Measurements from ENCODE around the gene SEMA4D. TPM values are rescaled to one million over a fixed set of nuclear protein-coding genes. Genes with fewer than 3 reads are reported as not detected.

The SEMA4D gene
- total RNA-seq, 2 donors from 2014 or later = 169 to 237 TPM

DNA sequence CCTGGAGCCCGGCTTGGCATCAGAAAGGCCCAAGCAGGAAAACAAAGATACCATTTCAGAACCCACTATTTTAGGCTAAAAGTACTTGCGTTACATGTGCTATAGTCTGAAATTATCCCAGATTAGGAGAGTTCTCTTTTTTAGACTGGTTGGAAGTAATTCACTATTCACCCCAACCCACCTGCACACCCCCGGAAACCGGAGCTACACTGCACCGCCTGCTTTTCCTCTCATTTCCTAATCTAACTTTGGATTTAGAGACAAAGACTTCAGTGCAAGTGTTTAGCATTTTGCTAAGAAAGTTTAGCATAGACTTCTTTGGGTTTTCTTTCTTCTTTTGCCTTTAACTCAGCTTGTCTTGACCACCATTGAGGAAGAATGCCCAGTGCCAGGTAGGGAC, 100.4 kb downstream of the SEMA4D start:
- Mint-ChIP-seq H3K9me3 (no peaks in the 10 kb centered on the region), H3K4me1 (ENCODE audit: low read depth in 2 of 2) (peaks cover 27 to 30% of the 10 kb centered on the region in 2 donors), H3K27me3 (no peaks in the 10 kb centered on the region), H3K4me3 (no peak overlapping the region), H3K36me3 (peaks cover 37% of the 10 kb centered on the region), H3K27ac (peak overlapping the region; percentile 35 to 68)
- ATAC-seq = no peak
- no peak for DNase-seq (ENCODE audit: low spot score)

DNA sequence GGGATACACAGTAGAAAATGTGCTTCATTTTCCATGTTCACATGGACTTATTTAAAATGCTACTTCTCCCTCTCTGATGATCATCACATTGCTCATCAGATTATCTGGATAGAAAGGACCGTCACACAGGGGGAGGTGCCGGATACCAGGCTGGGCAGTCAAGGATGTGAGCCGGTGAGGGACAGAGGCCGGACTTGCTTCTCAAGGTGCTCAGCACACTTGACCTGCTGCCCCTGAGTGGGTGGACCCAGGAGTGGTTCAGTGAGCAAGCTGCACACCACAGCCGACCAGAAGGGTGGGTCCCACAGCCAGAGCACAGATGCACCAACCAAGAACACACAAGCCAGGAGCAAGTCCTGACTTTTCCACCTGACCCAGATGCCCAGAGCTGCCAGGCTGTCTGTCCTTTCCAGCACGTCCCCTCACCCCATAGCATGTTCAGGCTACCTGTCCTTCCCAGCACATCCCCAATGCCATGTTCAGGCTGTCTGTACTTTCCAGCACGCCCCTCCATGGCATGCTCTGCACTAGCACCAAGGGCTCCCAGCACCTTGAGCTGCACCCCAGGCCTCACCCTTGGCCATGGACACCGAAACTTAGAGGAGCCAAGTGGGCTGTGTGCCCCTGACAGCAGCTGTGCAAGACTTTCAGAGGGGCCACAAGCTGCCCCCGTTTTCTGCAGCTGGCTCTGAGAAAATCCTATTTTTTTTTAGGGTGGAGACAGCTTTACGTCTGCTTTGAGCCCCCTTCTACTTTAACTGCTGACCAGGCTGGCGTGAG, 101.8 kb downstream of the SEMA4D start:
- Mint-ChIP-seq H3K4me1 (ENCODE audit: low read depth in 2 of 2) (peaks cover 21 to 23% of the 10 kb centered on the region in 2 donors), H3K27ac (peak overlapping the region in 1 of 2 donors; percentile 68), H3K9me3 (no peaks in the 10 kb centered on the region), H3K4me3 (no peak overlapping the region), H3K36me3 (peaks cover 27% of the 10 kb centered on the region), H3K27me3 (no peaks in the 10 kb centered on the region)
- no peak for DNase-seq (ENCODE audit: low spot score)
- ATAC-seq = no peak

DNA sequence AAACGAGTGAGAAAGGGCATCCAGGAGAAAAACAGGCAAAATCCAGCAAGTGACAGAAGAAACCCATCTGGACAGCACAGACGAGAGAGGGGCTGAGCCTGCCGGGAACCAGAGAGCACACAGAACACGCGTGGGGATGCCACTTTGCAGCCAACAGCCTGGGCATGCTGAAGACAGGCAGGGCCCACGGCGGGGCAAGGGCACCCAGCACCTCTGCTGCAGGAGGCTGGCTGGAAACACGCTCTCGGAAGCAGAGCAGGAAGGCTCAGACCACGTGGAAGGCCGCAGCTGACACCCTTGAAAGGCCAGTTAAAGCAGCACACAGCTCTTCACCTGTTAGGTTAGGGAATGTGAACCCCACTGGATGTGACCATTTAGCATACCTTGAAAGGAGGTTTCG, 103.5 kb downstream of the SEMA4D start:
- ATAC-seq = no peak
- Mint-ChIP-seq H3K9me3 (no peaks in the 10 kb centered on the region), H3K4me1 (ENCODE audit: low read depth in 2 of 2) (peaks cover 15 to 27% of the 10 kb centered on the region in 2 donors), H3K4me3 (no peak overlapping the region), H3K27ac (peak overlapping the region; percentile 48 to 86), H3K36me3 (peaks cover 18% of the 10 kb centered on the region), H3K27me3 (no peaks in the 10 kb centered on the region)
- DNase-seq (ENCODE audit: low spot score) = no peak

DNA sequence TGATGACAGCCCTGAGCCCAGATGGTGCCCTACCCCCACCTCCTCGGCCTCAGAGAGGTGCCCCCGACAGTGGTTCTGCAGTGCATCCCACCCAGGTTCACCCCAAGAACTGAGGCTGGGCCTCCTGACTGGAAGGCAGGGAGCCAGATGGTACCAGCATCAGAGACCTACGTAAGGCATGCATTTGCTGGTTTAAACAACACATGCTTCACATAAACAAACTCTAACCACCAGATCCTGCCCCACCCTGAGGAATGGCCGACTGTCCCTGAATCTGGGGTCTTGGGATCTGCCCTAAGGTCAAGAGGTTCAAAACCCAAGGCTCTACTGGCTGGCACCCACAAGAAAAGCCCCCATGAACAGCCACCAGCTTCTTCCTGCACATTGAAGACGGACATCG, 106.3 kb downstream of the SEMA4D start:
- no peaks in the 10 kb centered on the region for H3K9me3 Mint-ChIP-seq
- no peak for ATAC-seq
- H3K27ac Mint-ChIP-seq = peak overlapping the region; percentile 86 to 96
- no peak for DNase-seq (ENCODE audit: low spot score)
- peaks cover 13% of the 10 kb centered on the region for H3K36me3 Mint-ChIP-seq
- no peak overlapping the region for H3K4me3 Mint-ChIP-seq
- no peaks in the 10 kb centered on the region for H3K27me3 Mint-ChIP-seq
- H3K4me1 Mint-ChIP-seq (ENCODE audit: low read depth in 2 of 2) = peaks cover 32 to 41% of the 10 kb centered on the region in 2 donors

DNA sequence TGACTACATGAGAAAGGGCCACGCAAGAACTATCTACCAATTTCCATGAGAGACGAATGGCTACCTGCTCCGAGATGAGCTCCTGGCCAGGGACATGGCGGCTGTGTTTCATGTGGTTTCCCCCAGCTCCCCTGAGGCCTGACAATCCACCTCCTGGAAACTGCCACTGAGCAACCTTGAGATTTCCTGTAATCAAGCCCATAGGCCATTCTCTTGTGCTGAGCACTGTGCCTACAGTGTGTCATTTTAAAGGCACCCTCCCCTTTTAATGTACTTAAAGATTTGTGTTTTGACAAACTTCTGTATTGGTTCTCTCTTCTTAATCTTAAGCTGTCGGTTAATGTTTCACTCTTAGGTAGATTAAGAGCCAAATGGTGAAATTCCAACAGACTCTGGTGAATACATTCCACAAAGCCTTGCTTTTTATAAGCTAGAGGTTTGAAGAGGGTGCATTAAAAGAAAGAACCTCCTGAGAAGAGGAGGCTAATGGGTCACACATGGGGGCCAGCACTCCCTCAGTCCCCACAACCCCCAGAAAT, 107.3 kb downstream of the SEMA4D start:
- Mint-ChIP-seq H3K9me3 (no peaks in the 10 kb centered on the region), H3K4me1 (ENCODE audit: low read depth in 2 of 2) (peaks cover 40 to 41% of the 10 kb centered on the region in 2 donors), H3K27me3 (no peaks in the 10 kb centered on the region), H3K4me3 (no peak overlapping the region), H3K36me3 (peaks cover 20% of the 10 kb centered on the region), H3K27ac (peak overlapping the region; percentile 86 to 96)
- DNase-seq (ENCODE audit: low spot score) = no peak
- no peak for ATAC-seq

DNA sequence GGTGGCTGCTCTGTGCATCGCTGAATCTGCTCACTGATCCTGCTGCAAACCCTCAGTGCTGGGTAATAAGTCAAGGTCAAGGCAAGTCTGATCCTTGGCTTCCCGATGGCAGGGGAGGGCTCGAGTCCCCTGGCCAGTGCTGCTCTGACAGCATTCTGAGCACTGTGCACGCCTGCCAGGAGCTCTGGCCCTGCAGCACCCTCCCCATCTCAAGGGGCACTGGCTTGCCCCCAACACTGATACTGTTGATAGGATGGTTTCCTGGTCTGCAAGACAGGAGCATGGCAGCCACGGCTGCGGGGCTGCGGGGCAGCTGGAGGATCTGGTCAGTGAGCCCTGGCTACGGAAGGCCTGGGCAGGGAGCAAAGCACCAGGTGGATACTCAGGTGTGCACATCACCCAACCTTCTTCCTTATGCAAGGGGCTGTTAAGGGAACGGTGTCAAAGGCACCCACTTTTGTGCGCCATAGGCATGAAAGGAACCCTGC, 107.8 kb downstream of the SEMA4D start:
- ATAC-seq = no peak
- H3K36me3 Mint-ChIP-seq = peaks cover 20% of the 10 kb centered on the region

DNA sequence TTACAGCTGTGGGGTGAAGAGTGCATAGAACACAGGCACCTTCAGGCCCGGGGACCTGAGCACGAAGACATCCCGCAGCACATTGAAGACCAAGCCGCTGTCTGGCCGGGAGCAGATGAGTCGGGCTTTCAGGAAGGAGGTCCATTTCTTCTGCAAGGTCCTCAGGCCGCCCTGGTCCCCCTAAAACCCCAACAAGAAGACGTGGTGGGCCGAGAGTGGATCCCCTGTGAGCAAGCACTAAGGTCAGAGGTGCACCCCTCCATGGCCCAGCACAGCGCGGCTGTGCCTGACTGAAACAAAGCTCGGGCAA, 109.1 kb downstream of the SEMA4D start:
- no peak for ATAC-seq
- no peak for DNase-seq (ENCODE audit: low spot score)
- Mint-ChIP-seq H3K4me1 (ENCODE audit: low read depth in 2 of 2) (peaks cover 42 to 46% of the 10 kb centered on the region in 2 donors), H3K36me3 (peaks cover 13% of the 10 kb centered on the region), H3K4me3 (no peak overlapping the region), H3K9me3 (no peaks in the 10 kb centered on the region), H3K27me3 (no peaks in the 10 kb centered on the region), H3K27ac (peak overlapping the region; percentile 86 to 96)

More for the DNA sequence above, 107.8 kb downstream of the SEMA4D start:
- H3K27me3 Mint-ChIP-seq = no peaks in the 10 kb centered on the region
- H3K4me3 Mint-ChIP-seq = no peak overlapping the region
- DNase-seq (ENCODE audit: low spot score) = no peak
- peak overlapping the region; percentile 86 to 96 for H3K27ac Mint-ChIP-seq
- H3K4me1 Mint-ChIP-seq (ENCODE audit: low read depth in 2 of 2) = peaks cover 41 to 42% of the 10 kb centered on the region in 2 donors
- no peaks in the 10 kb centered on the region for H3K9me3 Mint-ChIP-seq

DNA sequence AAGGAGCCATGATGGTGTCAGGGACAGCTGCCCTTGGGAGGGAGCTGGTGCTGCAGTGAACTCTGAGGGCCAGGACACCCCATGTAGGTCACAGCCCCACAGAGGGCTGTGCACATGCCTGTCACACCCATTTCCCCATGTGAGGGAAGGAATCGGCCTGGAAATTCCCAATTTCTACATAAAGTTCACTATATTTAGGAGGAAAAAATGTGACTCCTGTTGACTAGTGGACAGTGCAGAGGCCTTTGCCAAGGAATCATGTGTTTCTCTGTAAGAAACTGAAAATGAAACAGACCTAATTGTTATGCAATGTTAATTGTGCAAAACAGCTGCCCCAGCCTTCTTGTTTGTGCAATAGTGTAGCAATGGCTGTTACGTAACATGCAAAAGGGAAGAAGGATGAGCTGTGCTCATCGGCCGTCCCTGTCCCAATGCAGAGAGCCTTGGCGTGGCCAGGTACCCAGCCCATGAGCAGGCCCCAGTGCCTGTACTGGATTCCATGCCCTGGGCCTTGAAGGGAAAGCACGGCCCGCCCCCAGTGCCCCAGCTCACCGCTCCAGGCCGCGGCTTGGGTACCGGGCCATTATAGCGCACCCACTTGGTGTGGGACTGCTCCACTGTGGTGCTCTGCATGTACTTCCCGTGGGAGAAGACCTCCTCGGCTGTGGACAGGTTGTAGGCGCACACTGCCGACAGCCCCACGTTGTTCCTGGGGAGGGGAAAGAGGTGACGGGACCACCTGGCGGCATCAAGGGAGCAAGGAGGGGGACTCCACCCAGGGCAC, 109.6 kb downstream of the SEMA4D start:
- DNase-seq (ENCODE audit: low spot score) (peak; percentile 84), ATAC-seq (peak; percentile 83 to 92)
- Mint-ChIP-seq H3K27me3 (no peaks in the 10 kb centered on the region), H3K4me1 (ENCODE audit: low read depth in 2 of 2) (peaks cover 41 to 48% of the 10 kb centered on the region in 2 donors), H3K27ac (peak overlapping the region; percentile 86 to 96), H3K4me3 (peak overlapping the region; percentile 48), H3K36me3 (peaks cover 9% of the 10 kb centered on the region), H3K9me3 (no peaks in the 10 kb centered on the region)

DNA sequence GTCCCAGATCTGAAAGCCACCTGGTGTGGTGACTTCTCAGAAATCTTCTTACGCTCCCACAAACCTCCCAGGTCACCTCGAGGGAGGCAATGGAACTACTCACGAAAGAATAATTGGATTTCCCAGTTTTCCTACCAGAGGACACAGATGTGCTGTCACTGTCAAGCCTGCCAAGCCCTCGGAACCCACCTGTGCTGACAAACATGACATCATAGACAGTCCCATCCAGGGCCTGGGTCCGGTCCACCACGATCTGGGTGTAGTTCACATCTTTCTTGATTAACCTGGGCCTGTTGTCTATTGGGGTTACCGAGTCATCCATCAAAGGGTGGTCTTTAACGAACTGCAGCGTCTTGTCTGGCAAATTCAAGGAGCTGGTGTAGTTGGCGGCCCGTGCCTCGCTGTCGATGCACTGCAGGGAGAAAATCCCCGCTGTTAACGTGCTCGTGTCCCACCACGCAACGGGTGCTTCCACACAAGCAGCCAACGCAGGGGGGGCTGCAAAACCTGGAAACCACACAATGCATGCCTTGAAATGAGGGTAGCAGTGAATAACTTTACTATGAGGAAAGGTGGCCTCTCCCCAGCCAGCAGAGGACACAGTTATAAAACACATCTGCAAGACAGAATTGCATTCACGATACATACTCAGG, 110.6 kb downstream of the SEMA4D start:
- no peaks in the 10 kb centered on the region for H3K27me3 Mint-ChIP-seq
- H3K36me3 Mint-ChIP-seq = peaks cover 11% of the 10 kb centered on the region
- no peak for DNase-seq (ENCODE audit: low spot score)
- peak overlapping the region; percentile 48 for H3K4me3 Mint-ChIP-seq
- ATAC-seq = no peak
- no peaks in the 10 kb centered on the region for H3K9me3 Mint-ChIP-seq
- peak overlapping the region; percentile 86 to 96 for H3K27ac Mint-ChIP-seq
- H3K4me1 Mint-ChIP-seq (ENCODE audit: low read depth in 2 of 2) = peaks cover 45 to 51% of the 10 kb centered on the region in 2 donors

DNA sequence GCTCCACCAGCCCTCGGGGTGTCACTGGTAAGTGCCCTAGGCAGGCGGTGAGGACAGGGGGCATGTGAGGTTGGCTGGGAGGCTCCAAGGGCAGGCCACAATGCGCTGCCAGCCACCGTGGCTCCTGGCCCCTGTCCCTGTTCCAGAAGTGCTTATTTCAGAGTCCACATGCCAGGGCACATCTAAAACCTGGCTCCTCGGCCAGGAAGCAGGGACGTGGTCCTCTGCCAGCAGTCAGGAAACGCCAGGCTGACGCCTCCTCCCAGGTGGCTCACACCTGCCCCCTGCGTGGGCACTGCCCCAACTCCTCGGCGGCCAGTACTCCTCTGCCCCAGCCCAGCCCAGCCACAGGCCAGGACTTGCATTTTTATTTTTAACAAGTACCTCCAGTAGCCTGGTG, 111.1 kb downstream of the SEMA4D start:
- DNase-seq (ENCODE audit: low spot score) = no peak
- no peaks in the 10 kb centered on the region for H3K27me3 Mint-ChIP-seq
- peaks cover 45 to 54% of the 10 kb centered on the region in 2 donors for H3K4me1 Mint-ChIP-seq (ENCODE audit: low read depth in 2 of 2)
- ATAC-seq = no peak
- H3K27ac Mint-ChIP-seq = peak overlapping the region; percentile 58 to 96
- H3K9me3 Mint-ChIP-seq = no peaks in the 10 kb centered on the region
- no peak overlapping the region for H3K4me3 Mint-ChIP-seq
- peaks cover 11% of the 10 kb centered on the region for H3K36me3 Mint-ChIP-seq

DNA sequence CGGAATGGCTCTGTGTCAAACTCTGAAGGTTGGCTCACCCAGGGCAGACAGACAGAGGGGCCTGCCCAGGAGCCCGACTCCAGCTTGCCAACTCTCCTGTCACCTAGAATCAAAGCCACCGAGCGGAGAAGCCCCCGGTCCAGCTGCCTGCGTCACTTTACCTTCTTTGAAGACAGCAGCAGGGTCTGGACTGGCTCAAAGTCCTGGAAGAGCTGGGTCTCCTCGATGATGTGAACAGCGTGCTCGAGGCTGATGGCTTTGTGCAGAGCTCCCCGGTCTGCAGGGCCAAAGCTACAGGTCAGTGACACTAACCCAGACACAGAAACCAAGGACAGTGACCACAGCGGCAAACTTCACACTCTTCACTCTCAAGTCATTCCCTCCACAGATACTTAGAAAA, 111.7 kb downstream of the SEMA4D start:
- Mint-ChIP-seq H3K9me3 (no peaks in the 10 kb centered on the region), H3K27me3 (no peaks in the 10 kb centered on the region), H3K36me3 (peaks cover 11% of the 10 kb centered on the region), H3K4me3 (no peak overlapping the region), H3K27ac (peak overlapping the region; percentile 58 to 96), H3K4me1 (ENCODE audit: low read depth in 2 of 2) (peaks cover 45 to 60% of the 10 kb centered on the region in 2 donors)
- ATAC-seq (no peak), DNase-seq (ENCODE audit: low spot score) (no peak)

DNA sequence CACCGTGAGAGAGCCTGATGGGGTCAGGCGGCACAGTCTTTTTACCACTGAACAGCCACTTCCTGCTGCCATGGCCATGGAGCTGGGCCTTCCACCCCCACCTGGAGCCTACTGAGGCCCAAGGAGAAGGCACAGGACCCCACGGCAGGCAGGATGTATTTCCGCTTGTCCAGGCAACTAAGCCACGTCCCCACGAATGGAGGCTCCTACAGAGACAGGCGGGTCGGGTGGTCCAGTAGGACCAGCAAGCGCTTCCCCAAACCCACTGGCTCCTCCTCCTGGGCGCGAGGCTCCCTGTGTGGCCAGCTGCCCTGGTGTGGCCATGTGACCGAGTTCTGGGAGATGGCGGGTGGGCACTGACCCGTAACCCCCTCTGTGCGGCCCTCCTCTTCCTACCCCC, 113.1 kb downstream of the SEMA4D start:
- no peaks in the 10 kb centered on the region for H3K27me3 Mint-ChIP-seq
- no peaks in the 10 kb centered on the region for H3K9me3 Mint-ChIP-seq
- peak overlapping the region; percentile 41 to 83 for H3K27ac Mint-ChIP-seq
- DNase-seq (ENCODE audit: low spot score) = no peak
- H3K36me3 Mint-ChIP-seq = peaks cover 11% of the 10 kb centered on the region
- ATAC-seq = no peak
- H3K4me3 Mint-ChIP-seq = no peak overlapping the region
- peaks cover 31 to 60% of the 10 kb centered on the region in 2 donors for H3K4me1 Mint-ChIP-seq (ENCODE audit: low read depth in 2 of 2)

DNA sequence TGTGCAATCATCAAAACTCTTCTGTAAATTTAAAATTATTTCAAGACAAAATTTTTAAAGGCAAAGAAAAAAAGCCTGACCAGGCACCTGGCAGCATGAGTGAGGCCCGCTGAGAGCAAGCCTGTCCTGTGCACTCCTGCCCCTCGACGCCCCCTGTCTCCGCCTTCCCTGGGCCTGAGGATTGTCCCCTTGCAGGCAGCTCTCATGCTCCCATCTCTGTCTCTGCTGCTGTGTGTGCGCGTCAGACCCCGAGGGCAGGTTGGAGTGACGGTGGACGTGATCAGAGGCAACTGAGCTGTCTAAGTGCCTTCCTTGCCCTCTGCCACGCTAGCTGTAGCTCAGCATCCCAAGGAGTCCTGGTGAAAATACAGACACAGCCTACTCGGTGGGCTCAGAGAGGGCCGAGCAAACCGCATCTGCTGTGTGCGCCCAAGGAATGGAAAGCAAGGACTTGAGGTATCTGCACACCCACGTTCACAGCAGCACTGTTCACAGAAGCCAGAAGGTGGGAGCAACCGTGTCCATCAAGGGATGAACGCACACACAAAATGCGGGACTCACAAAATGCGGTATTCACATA, 114.1 kb downstream of the SEMA4D start:
- Mint-ChIP-seq H3K27ac (peak overlapping the region; percentile 58 to 83), H3K36me3 (peaks cover 11% of the 10 kb centered on the region), H3K9me3 (no peaks in the 10 kb centered on the region), H3K4me3 (no peak overlapping the region), H3K27me3 (no peaks in the 10 kb centered on the region), H3K4me1 (ENCODE audit: low read depth in 2 of 2) (peaks cover 32 to 61% of the 10 kb centered on the region in 2 donors)
- ATAC-seq (no peak), DNase-seq (ENCODE audit: low spot score) (no peak)

Data from natural killer cell treated with Interleukin-12 subunit alpha and Interleukin-12 subunit beta and Interleukin-15 and Interleukin-18, amount 100 ng/mL, for 72 hours (primary cell).